IPS-20b (cell line): ENCODE data around the gene FLT3.
A peak's percentile ranks its signal among the peaks of the same experiment; 100 is the strongest.

ENCODE experiments used
- H3K27ac ChIP-seq: one replicate; pipeline ENCODE4 v1.5.1; 2013; ENCODE audit warnings: low read length
- H3K27me3 ChIP-seq: 2 replicates; pipeline ENCODE4 v1.6.1; 2013; ENCODE audit warnings: mild to moderate bottlenecking, low read length, inconsistent platforms; ENCODE audit not compliant: insufficient read depth
- H3K36me3 ChIP-seq: 2 replicates; pipeline ENCODE4 v1.6.1; 2013; ENCODE audit warnings: low read depth, mild to moderate bottlenecking, inconsistent platforms, low read length, moderate library complexity; ENCODE audit not compliant: insufficient read depth
- H3K4me1 ChIP-seq: 2 replicates; pipeline ENCODE4 v1.6.1; 2013; ENCODE audit warnings: mild to moderate bottlenecking, control low read depth, inconsistent platforms, low read length, moderate library complexity; ENCODE audit not compliant: insufficient read depth
- H3K4me3 ChIP-seq: 2 replicates; pipeline ENCODE4 v1.5.1; 2013; ENCODE audit warnings: mild to moderate bottlenecking, low read length, inconsistent platforms
- H3K9ac ChIP-seq: 2 replicates; pipeline ENCODE4 v1.6.1; 2013; ENCODE audit warnings: low read depth, mild to moderate bottlenecking, inconsistent platforms, low read length, moderate library complexity
- H3K9me3 ChIP-seq: 2 replicates; pipeline ENCODE4 v1.6.1; 2013; ENCODE audit warnings: mild to moderate bottlenecking, low read depth, low read length, inconsistent platforms; ENCODE audit not compliant: insufficient read depth

FLT3 gene

DNA sequence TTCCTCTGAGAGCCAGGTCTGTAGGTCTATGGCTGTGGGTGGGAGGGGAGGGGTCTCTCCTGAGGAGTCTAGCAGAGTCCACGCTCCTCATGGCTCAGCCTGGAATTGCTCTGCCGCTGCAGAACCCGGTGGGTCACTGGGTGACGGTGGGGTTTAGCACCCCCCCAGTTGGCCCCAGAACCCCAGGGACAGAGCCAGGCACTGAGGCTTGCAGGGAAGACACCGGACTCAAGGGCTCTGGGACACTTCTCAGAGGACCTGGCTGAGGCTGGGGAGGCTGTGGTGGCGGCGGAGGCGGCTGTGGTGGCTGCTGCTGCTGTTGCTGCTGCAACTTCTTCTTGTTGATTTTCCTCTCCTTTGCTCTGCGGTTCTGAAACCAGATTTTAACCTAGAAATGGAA lies 137.4 kb downstream of the FLT3 start:
- Histone ChIP-seq H3K9ac (no peak overlapping the region), H3K27ac (no peak overlapping the region), H3K36me3 (no peaks in the 10 kb centered on the region), H3K4me1 (peaks cover 22% of the 10 kb centered on the region), H3K9me3 (peaks cover 3% of the 10 kb centered on the region; the same call in 1 of the 2 replicates), H3K27me3 (peaks cover 100% of the 10 kb centered on the region), H3K4me3 (no peak overlapping the region)

DNA sequence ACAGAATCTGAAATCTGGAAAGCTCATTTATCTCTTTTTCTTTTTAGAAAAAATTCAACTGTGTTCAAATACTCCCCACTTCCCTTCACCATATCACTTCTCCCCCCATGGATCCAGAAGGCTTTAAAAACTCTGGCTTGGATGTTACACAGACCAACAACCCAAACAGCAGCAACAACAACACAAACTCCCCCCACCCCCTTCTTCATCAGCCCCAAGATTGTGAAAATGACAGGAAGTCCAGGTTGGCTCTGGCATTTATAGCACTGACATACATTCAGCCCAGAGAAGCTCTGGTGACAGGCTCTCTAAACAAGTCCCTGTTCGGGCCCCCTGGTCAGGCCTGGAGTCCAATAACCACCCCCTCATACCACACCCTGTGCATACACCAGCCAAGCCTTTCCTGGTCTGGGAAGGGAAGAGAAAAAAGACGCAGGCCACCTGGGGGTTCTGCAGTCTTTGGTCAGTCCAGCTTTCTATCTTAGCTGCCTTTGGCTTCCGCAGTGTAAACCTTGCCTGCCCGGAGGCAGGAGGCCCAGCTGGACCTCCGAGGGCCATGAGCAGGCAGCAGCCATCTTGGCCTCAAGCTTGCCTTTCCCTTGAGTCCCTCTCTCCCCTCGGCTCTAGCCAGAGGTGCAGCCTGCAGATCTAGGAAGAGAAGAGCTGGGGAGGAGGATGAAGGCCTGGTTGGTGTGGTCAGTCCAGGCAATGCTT lies 138.1 kb downstream of the FLT3 start:
- Histone ChIP-seq H3K4me1 (peaks cover 22% of the 10 kb centered on the region), H3K27me3 (peaks cover 100% of the 10 kb centered on the region)

DNA sequence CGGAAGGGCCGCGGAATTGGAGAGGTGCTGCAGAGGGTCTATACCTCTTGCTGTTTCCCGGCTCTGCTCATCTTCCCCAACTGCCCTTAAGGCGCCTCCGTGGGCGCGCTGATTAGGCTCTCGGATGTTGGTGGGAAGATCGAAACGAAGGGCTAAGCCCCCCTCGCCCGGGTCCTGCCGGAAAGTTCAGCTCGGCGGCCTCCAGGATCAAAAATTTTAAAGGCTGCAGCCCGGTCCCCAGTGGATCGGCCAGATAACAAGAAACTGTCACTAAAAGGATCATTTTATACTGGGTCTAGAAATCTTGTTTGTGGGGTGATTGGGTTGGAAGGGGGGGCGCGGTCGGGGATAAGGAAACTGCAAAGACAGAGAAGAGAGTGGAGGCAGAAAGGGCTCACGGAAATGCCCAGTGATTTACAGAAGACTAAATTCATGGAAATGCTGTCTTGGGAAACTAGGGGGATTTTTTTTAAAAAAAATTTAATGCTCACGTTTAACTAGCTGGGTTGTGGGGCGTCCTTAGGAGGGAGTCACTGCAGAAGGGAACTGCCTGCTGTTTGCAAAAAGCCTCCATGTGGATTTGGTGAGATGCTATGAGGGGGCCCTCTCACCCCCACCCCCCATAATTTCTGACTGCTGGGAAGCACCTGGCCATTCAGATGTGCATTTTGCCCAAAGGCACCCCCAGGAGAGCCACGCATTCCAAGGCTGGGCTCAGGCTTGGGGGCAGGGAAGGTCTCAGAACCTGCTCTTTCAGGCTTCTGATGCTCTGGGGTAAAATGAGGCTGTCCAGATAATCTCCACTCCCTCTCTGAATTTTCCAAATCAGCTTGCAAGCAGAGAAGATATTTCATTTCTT lies 138.9 kb downstream of the FLT3 start:
- H3K36me3 ChIP-seq = no peaks in the 10 kb centered on the region

More for the DNA sequence above, 138.1 kb downstream of the FLT3 start:
- Histone ChIP-seq H3K9me3 (peaks cover 2% of the 10 kb centered on the region; the same call in 1 of the 2 replicates), H3K27ac (no peak overlapping the region), H3K4me3 (no peak overlapping the region), H3K9ac (no peak overlapping the region), H3K36me3 (no peaks in the 10 kb centered on the region)

DNA sequence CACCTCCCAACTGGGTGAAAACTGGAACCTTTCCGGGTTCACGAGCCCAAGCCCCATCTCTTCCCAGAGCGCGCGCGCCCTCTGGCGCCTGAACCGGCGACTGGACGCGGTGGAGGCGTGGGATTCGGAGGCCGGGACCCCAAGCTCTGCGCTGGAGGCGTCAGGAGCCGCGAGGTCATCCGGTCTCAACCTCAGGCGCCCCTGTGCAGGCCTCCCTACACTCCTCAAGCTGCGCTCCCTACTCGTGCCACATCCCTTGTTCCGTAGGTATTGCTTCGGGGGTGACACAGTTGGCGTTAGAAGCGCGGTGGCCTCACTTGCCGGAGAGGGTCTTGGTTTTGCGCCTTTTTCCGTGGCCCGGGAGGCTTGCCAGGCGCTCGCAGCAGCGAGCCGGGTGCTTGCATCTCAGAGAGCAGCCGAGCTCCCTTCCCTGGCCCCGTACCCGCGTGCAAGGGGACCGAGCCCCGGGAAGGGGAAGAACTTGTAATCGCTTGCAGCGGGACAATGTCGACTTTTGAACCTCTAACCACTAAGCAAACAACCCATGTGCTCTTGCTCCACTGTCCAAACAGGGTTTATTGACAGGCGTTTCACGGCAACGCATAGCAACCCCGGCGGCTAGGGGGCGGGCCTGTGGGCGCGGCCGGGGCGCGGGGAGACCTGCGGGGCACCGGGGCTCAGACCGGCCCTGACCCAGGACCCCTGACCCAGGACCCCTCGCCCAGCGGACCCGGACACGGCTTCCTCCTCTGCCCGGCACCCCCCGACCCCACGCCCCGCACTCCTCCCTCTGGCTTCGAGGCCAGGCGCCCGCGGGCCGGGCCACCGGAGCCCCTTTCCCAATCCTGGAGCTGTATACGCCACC lies 139.8 kb downstream of the FLT3 start:
- Histone ChIP-seq H3K27me3 (peaks cover 100% of the 10 kb centered on the region), H3K4me3 (peak overlapping the region; percentile 12; the same call in 1 of the 2 replicates), H3K9me3 (no peaks in the 10 kb centered on the region), H3K9ac (no peak overlapping the region), H3K36me3 (no peaks in the 10 kb centered on the region), H3K4me1 (peaks cover 21% of the 10 kb centered on the region), H3K27ac (no peak overlapping the region)

More for the DNA sequence above, 138.9 kb downstream of the FLT3 start:
- H3K4me3 ChIP-seq = peak overlapping the region; percentile 12; the same call in 1 of the 2 replicates
- H3K27me3 ChIP-seq = peaks cover 100% of the 10 kb centered on the region
- no peak overlapping the region for H3K9ac ChIP-seq
- H3K27ac ChIP-seq = no peak overlapping the region
- no peaks in the 10 kb centered on the region for H3K9me3 ChIP-seq
- peaks cover 22% of the 10 kb centered on the region for H3K4me1 ChIP-seq

DNA sequence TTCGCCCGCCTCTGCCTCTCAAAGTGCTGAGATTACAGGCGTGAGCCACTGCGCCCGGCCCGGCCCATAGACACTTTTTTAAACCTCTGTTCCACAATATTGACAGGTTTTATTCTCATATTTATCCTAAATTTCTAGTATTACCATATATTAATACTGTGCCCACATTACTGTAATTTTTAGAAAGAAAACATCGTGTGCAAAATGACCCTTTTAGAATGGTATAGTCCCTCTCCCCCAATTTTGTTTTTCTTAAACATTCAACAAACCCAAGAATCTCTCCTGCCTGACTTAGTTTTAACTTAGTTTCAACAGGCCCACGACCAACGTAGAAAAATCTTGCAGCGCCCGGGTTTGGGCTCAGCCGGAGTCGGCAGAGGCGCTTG lies 140.4 kb downstream of the FLT3 start:
- Histone ChIP-seq H3K4me3 (no peak overlapping the region), H3K27ac (no peak overlapping the region), H3K9me3 (no peaks in the 10 kb centered on the region), H3K27me3 (peaks cover 100% of the 10 kb centered on the region), H3K9ac (no peak overlapping the region), H3K36me3 (no peaks in the 10 kb centered on the region), H3K4me1 (peaks cover 17% of the 10 kb centered on the region)

DNA sequence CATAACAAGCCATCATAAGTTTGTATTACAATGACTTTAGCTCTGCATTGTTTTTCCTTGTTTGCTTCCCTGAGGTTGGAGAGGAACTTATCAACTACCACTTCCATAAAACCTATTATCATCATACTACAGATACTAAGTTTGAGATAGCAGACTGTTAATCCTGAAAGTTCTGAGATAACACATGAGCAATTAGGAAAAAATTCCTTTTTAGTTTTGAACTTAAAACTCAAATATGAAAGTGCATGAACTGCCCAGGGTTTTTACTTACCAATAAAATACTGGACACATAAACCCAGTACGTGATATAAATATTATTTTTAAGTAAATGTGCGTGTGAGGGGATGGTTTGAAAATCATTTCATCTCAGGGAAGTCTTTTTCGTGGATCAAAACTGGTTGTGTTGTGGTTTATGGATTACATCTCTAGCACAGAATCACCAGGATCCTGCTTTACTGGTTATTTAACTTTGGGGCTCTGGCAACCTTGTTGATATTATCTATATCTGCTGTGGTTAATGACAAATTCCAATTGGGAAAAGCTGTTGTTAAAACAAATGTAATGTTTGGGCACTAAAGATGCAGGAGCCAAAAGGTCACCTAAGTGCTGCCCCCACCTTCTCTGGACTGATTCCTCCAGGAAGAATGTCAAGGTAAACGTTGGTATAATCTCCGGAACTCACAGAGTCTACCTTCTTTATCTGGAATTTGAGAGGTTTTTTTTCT lies 143.6 kb downstream of the FLT3 start:
- Histone ChIP-seq H3K27me3 (peaks cover 100% of the 10 kb centered on the region), H3K4me3 (no peak overlapping the region), H3K36me3 (no peaks in the 10 kb centered on the region), H3K4me1 (peaks cover 10% of the 10 kb centered on the region; the same call in 1 of the 2 replicates), H3K27ac (no peak overlapping the region), H3K9ac (no peak overlapping the region), H3K9me3 (no peaks in the 10 kb centered on the region)

DNA sequence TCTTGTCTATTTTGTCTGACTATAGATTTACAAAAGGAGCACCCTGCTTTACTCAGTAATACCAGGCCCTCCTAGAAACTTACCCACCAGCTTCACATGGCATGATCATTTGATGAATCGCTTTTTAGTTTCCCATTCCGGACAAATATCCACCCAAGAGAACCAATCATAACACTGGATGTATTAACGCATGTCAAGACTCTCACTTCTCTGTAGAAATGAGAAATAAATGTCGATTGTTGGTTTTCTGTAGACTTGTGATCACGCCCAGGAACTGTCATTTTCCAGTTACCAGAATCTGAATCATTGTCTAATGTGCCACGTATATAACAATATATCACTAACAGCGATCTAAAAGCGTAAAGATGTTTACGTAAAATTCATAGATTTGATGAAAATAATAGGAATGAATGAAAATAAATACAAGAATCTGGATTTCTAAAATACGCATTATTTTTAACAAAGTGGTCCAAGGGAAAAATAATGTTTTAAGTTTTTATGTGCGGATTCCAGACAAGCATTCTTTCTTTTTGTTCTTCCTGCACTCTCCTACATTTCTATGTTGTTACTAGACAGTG lies 145.3 kb downstream of the FLT3 start:
- Histone ChIP-seq H3K36me3 (no peaks in the 10 kb centered on the region), H3K4me1 (no peaks in the 10 kb centered on the region), H3K27ac (no peak overlapping the region), H3K4me3 (no peak overlapping the region), H3K9ac (no peak overlapping the region), H3K9me3 (no peaks in the 10 kb centered on the region), H3K27me3 (peaks cover 100% of the 10 kb centered on the region)

DNA sequence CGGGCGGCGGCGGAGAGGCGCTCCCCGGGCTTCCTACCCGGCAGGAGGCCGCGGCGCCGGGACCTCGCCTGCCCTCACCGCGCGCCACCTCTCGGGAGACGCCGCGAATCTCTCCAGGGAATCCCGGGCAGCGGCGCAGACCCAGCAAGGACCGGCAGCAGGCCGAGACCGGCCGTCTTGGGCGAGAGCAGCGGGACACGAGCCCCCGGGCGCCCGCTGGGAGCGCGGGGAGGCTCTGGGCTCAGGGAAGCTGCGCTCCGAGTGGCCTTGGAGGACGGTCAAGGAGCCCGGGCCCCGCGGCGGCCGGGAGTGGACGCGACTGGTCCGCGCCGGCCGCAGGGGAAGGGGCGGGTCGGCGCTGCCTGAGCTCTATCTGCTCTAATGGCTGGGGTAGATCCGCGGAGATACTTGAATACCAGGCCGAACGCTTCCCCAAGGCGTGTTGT lies 145.9 kb downstream of the FLT3 start:
- Histone ChIP-seq H3K4me3 (peak overlapping the region; percentile 51; the same call in 1 of the 2 replicates), H3K9ac (no peak overlapping the region), H3K9me3 (no peaks in the 10 kb centered on the region), H3K27ac (no peak overlapping the region), H3K36me3 (no peaks in the 10 kb centered on the region), H3K4me1 (no peaks in the 10 kb centered on the region), H3K27me3 (peaks cover 100% of the 10 kb centered on the region)

DNA sequence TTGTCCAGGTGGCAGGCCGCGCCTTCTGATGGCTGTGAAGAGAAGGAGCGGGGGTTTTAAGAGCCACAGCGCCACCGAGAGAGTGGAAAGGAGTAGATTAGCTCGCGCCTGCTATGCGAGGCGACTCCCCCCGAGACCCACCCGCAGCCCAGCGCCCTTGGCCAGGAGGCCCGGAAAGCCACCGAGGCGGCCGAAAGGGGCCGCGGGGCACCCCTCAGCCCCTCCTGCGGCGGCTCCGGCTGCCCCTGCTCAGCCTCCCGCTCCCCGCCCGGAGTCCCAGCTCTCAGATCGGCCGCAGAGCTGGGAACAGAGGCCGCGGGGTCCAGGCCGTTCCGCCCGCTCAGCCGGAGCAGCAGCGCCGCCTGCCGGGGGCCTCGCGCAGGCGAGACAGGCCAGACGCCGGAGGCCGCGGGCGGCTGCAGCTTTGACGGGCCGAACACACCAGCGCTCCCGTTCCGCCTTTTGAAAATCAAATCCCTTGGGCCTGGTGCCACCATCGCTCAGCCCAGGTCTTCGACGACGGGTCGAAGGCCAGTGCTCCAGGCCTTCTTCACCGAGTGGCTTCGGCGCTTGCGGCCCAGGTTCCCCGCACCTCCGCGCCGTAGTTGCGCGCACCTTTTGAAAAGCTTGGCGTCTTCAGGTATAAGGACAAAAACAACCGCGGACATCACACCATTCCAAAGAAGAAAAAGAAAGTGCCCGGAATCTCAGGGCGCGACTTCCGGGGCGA lies 146.5 kb downstream of the FLT3 start:
- Histone ChIP-seq H3K4me1 (no peaks in the 10 kb centered on the region), H3K36me3 (no peaks in the 10 kb centered on the region), H3K9ac (no peak overlapping the region), H3K27me3 (peaks cover 100% of the 10 kb centered on the region), H3K9me3 (no peaks in the 10 kb centered on the region), H3K27ac (no peak overlapping the region), H3K4me3 (peak overlapping the region; percentile 55; the same call in 1 of the 2 replicates)
